Prostate gland (tissue), 2 donors: Measurements from ENCODE around the gene EEFSEC. TPM values are rescaled to one million over a fixed set of nuclear protein-coding genes. Genes with fewer than 3 reads are reported as not detected.

Source experiments
- DNase-seq: peaks from one replicate; pipeline ENCODE4 v3.0.0-alpha.2; 2019; ENCODE audit warnings: low spot score
- H3K27ac ChIP-seq, 2 donors: fragments of 200-600 bp; sonication (generic); 2 replicates each; pipeline ENCODE4 v1.5.1; 2017 to 2019
- H3K27me3 ChIP-seq: fragments of 200-600 bp; sonication (generic); replicated peaks from 2 replicates; pipeline ENCODE4 v1.5.1; 2019; ENCODE audit not compliant: insufficient read depth
- H3K36me3 ChIP-seq, 2 donors: fragments of 200-600 bp; sonication (generic); 1 replicate in 1 of 2; 2 replicates in 1 of 2; pipeline versions ENCODE4 v1.5.1 to v1.8.1; 2017 to 2019
- H3K4me1 ChIP-seq: fragments of 200-600 bp; sonication (generic); replicated peaks from 2 replicates; pipeline ENCODE4 v1.5.1; 2019
- H3K4me3 ChIP-seq, 2 donors: fragments of 200-600 bp; sonication (generic); 2 replicates each; pipeline ENCODE4 v1.5.1; 2017 to 2019
- H3K9me3 ChIP-seq: fragments of 200-600 bp; sonication (generic); 2 replicates; pipeline ENCODE4 v1.5.1; 2017
- POLR2A ChIP-seq: fragments of 450-650 bp; IDR thresholded peaks from one replicate; pipeline ENCODE4 v1.6.1; 2016; ENCODE audit warnings: antibody characterized with exemption, mild to moderate bottlenecking
- POLR2AphosphoS5 ChIP-seq: sonication (generic); formaldehyde crosslinking; IDR thresholded peaks from one replicate; pipeline ENCODE4 v1.6.1; 2017; ENCODE audit warnings: antibody characterized with exemption
- WGBS: methylation state at CpG from one replicate; pipeline ENCODE4 v1.1.5; 2018; 5-methylcytosine and 5-hydroxymethylcytosine counted together
- intact Hi-C: fragments of 100-400 bp; cut with DNase I; formaldehyde crosslinking; loops from one replicate; pipeline ENCODE4 v1.14.2; 2022
- total RNA-seq, 2 donors: library from RNA; depleted of rRNA; stranded (reverse); fragments of >200 nt; gene quantifications; one replicate each; pipeline ENCODE4 v1.1.0, GENCODE V29; 2016
- TF ChIP-seq, protein P1 (sequence below), 4 experiments: fragments of 200-600 bp in 2 of 4; fragments of 450-650 bp in 2 of 4; sonication (generic) in 2 of 4; IDR thresholded peaks; 1 replicate in 3 of 4; 2 replicates in 1 of 4; pipeline ENCODE4 v1.5.1; 2016 to 2019; ENCODE audit warnings: antibody characterized with exemption in 4 of 4, mild to moderate bottlenecking in 2 of 4, moderate library complexity in 2 of 4

The EEFSEC gene
- total RNA-seq, 2 donors from 2014 or later, result 24.7 to 26.1 TPM

GRCh38 chr3:128199110-128199509, 45.8 kb downstream of the EEFSEC start:
- intact Hi-C loops, result no loop called here
- TF ChIP-seq, protein P1, sequence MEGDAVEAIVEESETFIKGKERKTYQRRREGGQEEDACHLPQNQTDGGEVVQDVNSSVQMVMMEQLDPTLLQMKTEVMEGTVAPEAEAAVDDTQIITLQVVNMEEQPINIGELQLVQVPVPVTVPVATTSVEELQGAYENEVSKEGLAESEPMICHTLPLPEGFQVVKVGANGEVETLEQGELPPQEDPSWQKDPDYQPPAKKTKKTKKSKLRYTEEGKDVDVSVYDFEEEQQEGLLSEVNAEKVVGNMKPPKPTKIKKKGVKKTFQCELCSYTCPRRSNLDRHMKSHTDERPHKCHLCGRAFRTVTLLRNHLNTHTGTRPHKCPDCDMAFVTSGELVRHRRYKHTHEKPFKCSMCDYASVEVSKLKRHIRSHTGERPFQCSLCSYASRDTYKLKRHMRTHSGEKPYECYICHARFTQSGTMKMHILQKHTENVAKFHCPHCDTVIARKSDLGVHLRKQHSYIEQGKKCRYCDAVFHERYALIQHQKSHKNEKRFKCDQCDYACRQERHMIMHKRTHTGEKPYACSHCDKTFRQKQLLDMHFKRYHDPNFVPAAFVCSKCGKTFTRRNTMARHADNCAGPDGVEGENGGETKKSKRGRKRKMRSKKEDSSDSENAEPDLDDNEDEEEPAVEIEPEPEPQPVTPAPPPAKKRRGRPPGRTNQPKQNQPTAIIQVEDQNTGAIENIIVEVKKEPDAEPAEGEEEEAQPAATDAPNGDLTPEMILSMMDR (IDR thresholded peaks at IDR 0.05), result no peak
- TF ChIP-seq POLR2AphosphoS5 (no peak), POLR2A (no peak)
- H3K9me3 ChIP-seq, result no peaks in the 10 kb centered on the region
- H3K36me3 ChIP-seq, result no peaks in the 10 kb centered on the region
- no peaks in the 10 kb centered on the region for H3K4me1 ChIP-seq
- no peak for DNase-seq
- 91% methylated on average over 1 of the region's 1 CpG for WGBS
- H3K27me3 ChIP-seq, result no peaks in the 10 kb centered on the region
- no peak overlapping the region for H3K4me3 ChIP-seq
- no peak overlapping the region for H3K27ac ChIP-seq

GRCh38 chr3:128201158-128201755, 48.0 kb downstream of the EEFSEC start:
- H3K4me1 ChIP-seq, result no peaks in the 10 kb centered on the region
- H3K4me3 ChIP-seq, result no peak overlapping the region
- intact Hi-C loops, result no loop called here
- no peaks in the 10 kb centered on the region for H3K27me3 ChIP-seq
- TF ChIP-seq POLR2AphosphoS5 (no peak), POLR2A (no peak)
- TF ChIP-seq, protein P1 (IDR thresholded peaks at IDR 0.05), result no peak
- no peaks in the 10 kb centered on the region for H3K36me3 ChIP-seq
- 91% methylated on average over 1 of the region's 1 CpG for WGBS
- H3K9me3 ChIP-seq, result no peaks in the 10 kb centered on the region
- no peak for DNase-seq
- H3K27ac ChIP-seq, result no peak overlapping the region

GRCh38 chr3:128203169-128203568, 49.9 kb downstream of the EEFSEC start:
- no peaks in the 10 kb centered on the region for H3K36me3 ChIP-seq
- WGBS, result 98% methylated on average over 3 of the region's 3 CpGs
- no peak overlapping the region for H3K27ac ChIP-seq
- TF ChIP-seq POLR2AphosphoS5 (no peak), POLR2A (no peak)
- TF ChIP-seq, protein P1 (IDR thresholded peaks at IDR 0.05), result no peak
- no peaks in the 10 kb centered on the region for H3K9me3 ChIP-seq
- no peak for DNase-seq
- no peaks in the 10 kb centered on the region for H3K4me1 ChIP-seq
- no peaks in the 10 kb centered on the region for H3K27me3 ChIP-seq
- no peak overlapping the region for H3K4me3 ChIP-seq
- intact Hi-C loops, result no loop called here

DNA sequence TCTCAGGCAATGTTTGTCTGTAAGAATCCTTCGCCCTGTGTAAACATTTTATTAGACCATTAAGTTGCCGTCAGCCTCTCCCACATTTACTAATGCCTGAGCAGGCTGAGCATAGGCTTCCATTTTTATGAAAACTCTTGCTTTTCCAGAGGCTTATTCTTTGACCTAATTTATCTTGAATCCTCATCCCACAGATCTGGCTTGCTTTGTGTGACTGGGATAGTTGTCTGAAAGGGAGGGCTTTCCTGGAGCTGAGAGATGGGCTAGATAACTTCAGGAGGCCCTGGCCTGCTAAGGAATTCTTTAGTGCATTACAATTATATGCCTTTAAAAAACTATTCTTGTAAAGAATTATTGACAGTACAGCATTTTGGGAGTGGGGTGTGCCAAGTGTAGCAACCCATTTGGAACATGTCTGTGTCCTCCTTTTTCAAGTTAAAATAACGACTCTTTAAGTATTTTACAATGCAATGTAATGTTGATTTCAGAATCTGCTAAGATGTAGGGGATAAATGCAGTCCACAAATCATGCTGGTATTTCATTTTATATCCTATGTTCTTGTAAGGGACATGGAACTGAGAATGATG, 52.4 kb downstream of the EEFSEC start:
- Histone ChIP-seq H3K36me3 (no peaks in the 10 kb centered on the region), H3K27me3 (no peaks in the 10 kb centered on the region), H3K9me3 (no peaks in the 10 kb centered on the region), H3K27ac (no peak overlapping the region), H3K4me3 (no peak overlapping the region), H3K4me1 (no peaks in the 10 kb centered on the region)
- no peak for DNase-seq
- WGBS, result 20% methylated on average over 3 of the region's 3 CpGs
- no peak for TF ChIP-seq POLR2A
- TF ChIP-seq, protein P1 (IDR thresholded peaks at IDR 0.05), result no peak
- no peak for TF ChIP-seq POLR2AphosphoS5
- intact Hi-C loops, result no loop called here

GRCh38 chr3:128207951-128208350, 54.7 kb downstream of the EEFSEC start:
- Histone ChIP-seq H3K4me1 (no peaks in the 10 kb centered on the region), H3K27me3 (no peaks in the 10 kb centered on the region), H3K4me3 (no peak overlapping the region), H3K27ac (no peak overlapping the region), H3K36me3 (no peaks in the 10 kb centered on the region), H3K9me3 (no peaks in the 10 kb centered on the region)
- no peak for TF ChIP-seq POLR2AphosphoS5
- TF ChIP-seq, protein P1 (IDR thresholded peaks at IDR 0.05), result no peak
- TF ChIP-seq POLR2A, result no peak
- intact Hi-C loops, result no loop called here
- WGBS, result 86% methylated on average over 7 of the region's 7 CpGs
- no peak for DNase-seq
